Measurements from ENCODE around the gene INKA1.

INKA1 gene

DNA sequence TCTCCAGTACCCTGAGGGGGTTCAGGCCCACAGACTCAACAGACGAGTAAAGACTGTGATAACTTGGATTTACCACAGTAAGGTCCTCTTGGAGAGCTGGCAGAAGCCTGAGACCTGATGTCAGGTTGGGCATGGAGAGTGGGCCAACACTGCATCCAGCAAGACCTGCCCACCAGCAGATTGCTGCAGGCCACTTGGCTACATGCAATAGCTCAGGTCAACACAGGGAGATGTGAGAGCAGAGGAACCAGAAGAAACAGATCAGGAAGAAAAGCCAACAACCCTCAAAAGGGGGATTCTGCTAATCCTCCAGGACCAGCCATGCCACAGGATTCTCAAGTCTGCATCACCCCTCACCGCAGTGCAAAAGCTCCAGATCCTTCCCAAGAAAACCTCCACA, 15.0 kb upstream of the INKA1 start:
- Histone ChIP-seq H3K4me3 (ENCODE audit: low read length) (no peak overlapping the region), H3K4me1 (ENCODE audit: control insufficient read depth, low read depth, low read length) (no peaks in the 10 kb centered on the region), H3K4me2 (ENCODE audit: low read length) (no peak overlapping the region), H3K18ac (ENCODE audit: low read length) (no peak overlapping the region), H2BK5ac (ENCODE audit: low read length) (no peak overlapping the region), H2AK5ac (ENCODE audit: low read length) (no peak overlapping the region), H4K8ac (ENCODE audit: low read depth, low read length) (no peak overlapping the region), H4K5ac (ENCODE audit: low read length) (no peak overlapping the region), H3K79me2 (ENCODE audit: control insufficient read depth, insufficient read depth, low read length) (peaks cover 12% of the 10 kb centered on the region), H3K56ac (ENCODE audit: low read length) (no peak overlapping the region), H3K23ac (ENCODE audit: low read length) (no peak overlapping the region), H3K27ac (ENCODE audit: low read depth, low read length) (no peak overlapping the region), H3K9ac (ENCODE audit: low read length) (no peak overlapping the region), H2BK15ac (replicated peaks; ENCODE audit: low read depth) (no peak overlapping the region), H3K27me3 (ENCODE audit: insufficient read depth, low read length, poor library complexity) (no peaks in the 10 kb centered on the region), H3K36me3 (ENCODE audit: control insufficient read depth, insufficient read depth, low read length) (no peaks in the 10 kb centered on the region), H3K4ac (ENCODE audit: low read depth, low read length) (no peak overlapping the region), H2BK120ac (ENCODE audit: low read depth, low read length) (no peak overlapping the region), H3K79me1 (ENCODE audit: low read length) (peaks cover 4% of the 10 kb centered on the region)
- DNase-seq, result no peak
- WGBS (ENCODE audit: extremely low coverage, insufficient coverage, low lambda C conversion rate), result no CpG with 5 or more reads among the region's 2 CpGs

DNA sequence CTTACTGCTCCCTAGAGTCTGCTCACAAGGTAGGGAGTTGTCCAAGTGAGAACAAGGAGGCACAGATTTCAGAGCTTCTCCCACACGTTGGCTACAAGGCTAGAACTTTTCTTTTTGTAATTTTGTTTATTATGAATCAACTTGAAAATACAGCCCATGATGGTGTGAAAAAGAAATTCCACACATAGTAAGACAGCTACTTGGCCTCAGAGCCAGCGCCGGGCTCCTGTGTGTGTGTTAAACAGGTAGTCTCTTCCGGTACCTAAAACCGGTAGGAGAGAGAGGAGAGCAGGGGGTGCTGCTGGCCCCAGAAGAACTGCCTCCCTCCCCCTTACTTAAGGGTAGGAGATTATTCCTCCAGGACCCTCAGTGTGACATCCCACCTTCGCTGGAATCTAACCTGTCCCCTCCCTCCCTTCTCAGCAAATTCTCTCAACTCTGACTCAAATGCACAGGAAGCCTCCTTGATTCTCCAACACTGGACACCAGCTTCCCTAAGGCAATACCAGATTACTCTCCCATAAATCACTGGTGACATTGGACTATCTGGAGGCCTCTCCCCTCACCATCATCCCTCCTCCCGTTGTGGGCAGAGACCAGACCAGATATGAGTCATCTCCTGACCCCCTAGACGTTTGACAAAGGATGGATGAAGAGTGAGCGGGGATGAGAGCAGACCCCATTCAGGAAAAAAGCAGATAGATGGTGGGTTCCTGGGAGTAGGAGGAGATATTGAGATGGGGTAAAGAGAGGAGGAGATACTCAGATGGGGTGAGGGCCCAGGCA, 12.2 kb upstream of the INKA1 start:
- Histone ChIP-seq H3K56ac (ENCODE audit: low read length) (no peak overlapping the region), H2BK15ac (replicated peaks; ENCODE audit: low read depth) (no peak overlapping the region), H2BK5ac (ENCODE audit: low read length) (no peak overlapping the region), H3K4me1 (ENCODE audit: control insufficient read depth, low read depth, low read length) (no peaks in the 10 kb centered on the region), H3K79me1 (ENCODE audit: low read length) (peaks cover under 1% of the 10 kb centered on the region), H4K5ac (ENCODE audit: low read length) (no peak overlapping the region), H2BK120ac (ENCODE audit: low read depth, low read length) (no peak overlapping the region), H3K18ac (ENCODE audit: low read length) (no peak overlapping the region), H3K4me2 (ENCODE audit: low read length) (no peak overlapping the region), H3K23ac (ENCODE audit: low read length) (no peak overlapping the region), H3K9ac (ENCODE audit: low read length) (no peak overlapping the region), H3K27ac (ENCODE audit: low read depth, low read length) (no peak overlapping the region), H3K27me3 (ENCODE audit: insufficient read depth, low read length, poor library complexity) (no peaks in the 10 kb centered on the region), H3K79me2 (ENCODE audit: control insufficient read depth, insufficient read depth, low read length) (peaks cover 2% of the 10 kb centered on the region), H4K8ac (ENCODE audit: low read depth, low read length) (no peak overlapping the region), H3K4me3 (ENCODE audit: low read length) (no peak overlapping the region), H3K4ac (ENCODE audit: low read depth, low read length) (no peak overlapping the region), H2AK5ac (ENCODE audit: low read length) (no peak overlapping the region), H3K36me3 (ENCODE audit: control insufficient read depth, insufficient read depth, low read length) (no peaks in the 10 kb centered on the region)
- no CpG with 5 or more reads among the region's 9 CpGs for WGBS (ENCODE audit: extremely low coverage, insufficient coverage, low lambda C conversion rate)
- no peak for DNase-seq

DNA sequence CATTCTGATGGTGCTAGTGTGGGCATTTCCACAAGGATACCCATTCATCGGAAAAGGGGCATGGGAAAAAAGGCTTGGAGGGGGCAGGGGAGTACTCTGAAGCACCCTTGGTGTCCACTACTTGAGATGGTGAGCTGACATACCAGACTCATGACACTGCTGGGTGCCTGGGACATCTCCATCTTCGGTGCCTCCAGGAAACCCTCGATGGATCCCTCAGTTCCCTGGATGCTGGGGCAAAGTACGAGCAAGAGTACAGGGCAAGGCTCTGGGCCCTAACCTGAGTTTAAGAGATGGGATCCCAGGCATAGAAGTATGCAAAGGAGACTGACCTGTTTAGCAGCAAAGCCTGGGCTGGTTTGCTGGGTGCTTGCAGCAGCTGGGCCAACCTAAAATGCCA, 11.5 kb upstream of the INKA1 start:
- Histone ChIP-seq H2BK5ac (ENCODE audit: low read length) (no peak overlapping the region), H3K56ac (ENCODE audit: low read length) (no peak overlapping the region), H2AK5ac (ENCODE audit: low read length) (no peak overlapping the region), H3K4ac (ENCODE audit: low read depth, low read length) (no peak overlapping the region), H3K27ac (ENCODE audit: low read depth, low read length) (no peak overlapping the region), H3K79me2 (ENCODE audit: control insufficient read depth, insufficient read depth, low read length) (no peaks in the 10 kb centered on the region), H3K79me1 (ENCODE audit: low read length) (no peaks in the 10 kb centered on the region), H3K36me3 (ENCODE audit: control insufficient read depth, insufficient read depth, low read length) (no peaks in the 10 kb centered on the region), H3K27me3 (ENCODE audit: insufficient read depth, low read length, poor library complexity) (no peaks in the 10 kb centered on the region), H3K23ac (ENCODE audit: low read length) (no peak overlapping the region), H3K4me2 (ENCODE audit: low read length) (no peak overlapping the region), H2BK120ac (ENCODE audit: low read depth, low read length) (no peak overlapping the region), H4K5ac (ENCODE audit: low read length) (no peak overlapping the region), H3K4me1 (ENCODE audit: control insufficient read depth, low read depth, low read length) (no peaks in the 10 kb centered on the region), H3K18ac (ENCODE audit: low read length) (no peak overlapping the region), H3K4me3 (ENCODE audit: low read length) (no peak overlapping the region), H2BK15ac (replicated peaks; ENCODE audit: low read depth) (no peak overlapping the region), H3K9ac (ENCODE audit: low read length) (no peak overlapping the region), H4K8ac (ENCODE audit: low read depth, low read length) (no peak overlapping the region)
- no CpG with 5 or more reads among the region's 4 CpGs for WGBS (ENCODE audit: extremely low coverage, insufficient coverage, low lambda C conversion rate)
- DNase-seq, result no peak

DNA sequence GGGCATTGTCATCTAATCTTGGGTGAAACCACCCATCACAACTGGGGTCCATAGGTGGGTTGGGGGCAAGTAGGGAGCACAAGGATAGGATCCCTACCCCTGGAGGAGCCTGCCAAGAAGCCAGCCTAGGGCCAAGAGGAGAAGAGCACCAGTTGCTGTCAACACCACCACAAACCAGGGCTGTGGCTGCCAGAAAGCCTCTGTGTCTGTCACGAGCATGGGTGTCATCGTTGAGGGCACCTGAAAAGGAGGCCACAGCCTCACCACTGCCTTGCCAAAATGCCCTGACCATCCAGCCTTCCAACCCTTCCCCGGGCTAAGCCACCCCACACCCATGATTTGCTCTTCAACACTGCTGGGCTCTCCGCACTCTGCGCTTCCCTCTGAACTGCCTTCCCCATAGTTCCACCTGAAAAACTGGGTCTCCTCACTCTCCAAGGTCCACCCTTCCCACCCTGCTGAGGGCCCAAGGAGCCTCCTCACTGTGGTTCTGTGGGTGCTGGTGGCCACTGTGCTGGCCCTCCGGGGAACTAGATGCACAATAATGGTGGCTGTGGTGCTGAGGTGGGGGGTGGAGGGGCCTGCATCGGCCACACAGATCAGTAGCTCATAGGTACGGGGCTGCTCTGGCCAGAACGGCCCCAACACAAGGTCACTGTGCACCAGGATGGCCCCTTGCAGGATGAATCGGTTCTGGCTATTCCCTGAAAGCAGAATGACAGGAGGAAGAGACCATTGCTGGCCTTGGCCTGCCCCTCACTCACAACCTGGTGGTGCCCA, 10.5 kb upstream of the INKA1 start:
- Histone ChIP-seq H3K23ac (ENCODE audit: low read length) (no peak overlapping the region), H3K9ac (ENCODE audit: low read length) (no peak overlapping the region), H2BK15ac (replicated peaks; ENCODE audit: low read depth) (no peak overlapping the region), H3K79me2 (ENCODE audit: control insufficient read depth, insufficient read depth, low read length) (no peaks in the 10 kb centered on the region), H3K79me1 (ENCODE audit: low read length) (no peaks in the 10 kb centered on the region), H3K4me2 (ENCODE audit: low read length) (no peak overlapping the region), H4K5ac (ENCODE audit: low read length) (no peak overlapping the region), H2AK5ac (ENCODE audit: low read length) (no peak overlapping the region), H2BK120ac (ENCODE audit: low read depth, low read length) (no peak overlapping the region), H3K4ac (ENCODE audit: low read depth, low read length) (no peak overlapping the region), H3K27me3 (ENCODE audit: insufficient read depth, low read length, poor library complexity) (no peaks in the 10 kb centered on the region), H4K8ac (ENCODE audit: low read depth, low read length) (no peak overlapping the region), H3K4me3 (ENCODE audit: low read length) (no peak overlapping the region), H2BK5ac (ENCODE audit: low read length) (no peak overlapping the region), H3K18ac (ENCODE audit: low read length) (no peak overlapping the region), H3K27ac (ENCODE audit: low read depth, low read length) (no peak overlapping the region), H3K36me3 (ENCODE audit: control insufficient read depth, insufficient read depth, low read length) (no peaks in the 10 kb centered on the region), H3K4me1 (ENCODE audit: control insufficient read depth, low read depth, low read length) (no peaks in the 10 kb centered on the region), H3K56ac (ENCODE audit: low read length) (no peak overlapping the region)
- no CpG with 5 or more reads among the region's 10 CpGs for WGBS (ENCODE audit: extremely low coverage, insufficient coverage, low lambda C conversion rate)
- DNase-seq, result no peak

DNA sequence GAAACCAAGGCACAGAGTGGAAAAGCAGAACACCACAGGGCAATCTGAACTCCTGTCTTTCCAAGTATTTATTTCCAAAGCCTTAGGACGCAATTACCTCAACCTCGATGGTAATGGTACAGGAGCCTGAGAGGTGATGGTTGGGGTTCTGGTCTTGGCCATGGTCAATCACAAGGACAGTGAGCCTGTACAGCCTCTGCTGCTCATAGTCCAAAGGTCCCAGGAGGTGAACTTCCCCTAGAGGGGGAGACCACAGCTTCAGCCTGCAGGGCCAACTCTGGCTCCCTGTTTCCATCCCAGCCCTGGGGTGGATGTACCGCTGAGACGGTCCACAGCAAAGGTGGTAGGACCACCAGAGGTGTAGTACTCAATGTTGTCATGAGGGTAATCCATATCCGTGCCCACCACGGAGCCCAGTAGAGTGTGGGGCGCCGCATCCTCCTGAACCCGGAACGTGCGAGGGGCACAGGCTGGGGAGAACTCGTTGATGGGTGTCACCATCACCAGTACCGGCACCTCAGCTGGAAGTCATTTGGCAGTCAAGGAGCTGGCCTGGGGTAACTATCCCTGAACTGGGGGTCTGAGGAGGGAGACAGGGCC, 9.5 kb upstream of the INKA1 start:
- Histone ChIP-seq H2BK5ac (ENCODE audit: low read length) (no peak overlapping the region), H2BK15ac (replicated peaks; ENCODE audit: low read depth) (no peak overlapping the region), H3K79me2 (ENCODE audit: control insufficient read depth, insufficient read depth, low read length) (no peaks in the 10 kb centered on the region), H3K23ac (ENCODE audit: low read length) (no peak overlapping the region), H3K27me3 (ENCODE audit: insufficient read depth, low read length, poor library complexity) (no peaks in the 10 kb centered on the region), H3K4me3 (ENCODE audit: low read length) (no peak overlapping the region), H3K9ac (ENCODE audit: low read length) (no peak overlapping the region), H2BK120ac (ENCODE audit: low read depth, low read length) (no peak overlapping the region), H3K4me2 (ENCODE audit: low read length) (no peak overlapping the region), H4K8ac (ENCODE audit: low read depth, low read length) (no peak overlapping the region), H4K5ac (ENCODE audit: low read length) (no peak overlapping the region), H3K4me1 (ENCODE audit: control insufficient read depth, low read depth, low read length) (no peaks in the 10 kb centered on the region), H2AK5ac (ENCODE audit: low read length) (no peak overlapping the region), H3K79me1 (ENCODE audit: low read length) (no peaks in the 10 kb centered on the region), H3K56ac (ENCODE audit: low read length) (no peak overlapping the region), H3K36me3 (ENCODE audit: control insufficient read depth, insufficient read depth, low read length) (no peaks in the 10 kb centered on the region), H3K27ac (ENCODE audit: low read depth, low read length) (no peak overlapping the region), H3K4ac (ENCODE audit: low read depth, low read length) (no peak overlapping the region), H3K18ac (ENCODE audit: low read length) (no peak overlapping the region)
- WGBS (ENCODE audit: extremely low coverage, insufficient coverage, low lambda C conversion rate), result no CpG with 5 or more reads among the region's 13 CpGs
- no peak for DNase-seq

All from mesendoderm (in vitro differentiated cells).